GM10847 (cell line): ENCODE results near the gene NFILZ.

Experiments
- POLR2A ChIP-seq: IDR thresholded peaks from 2 replicates; pipeline ENCODE4 v1.6.1; 2011; ENCODE audit not compliant: insufficient read length; ENCODE audit errors: extremely low read depth

Gene NFILZ

GRCh38 chr19:8609279-8610040 lies 21.0 kb upstream of the NFILZ start:
- TF ChIP-seq POLR2A: no peak

DNA sequence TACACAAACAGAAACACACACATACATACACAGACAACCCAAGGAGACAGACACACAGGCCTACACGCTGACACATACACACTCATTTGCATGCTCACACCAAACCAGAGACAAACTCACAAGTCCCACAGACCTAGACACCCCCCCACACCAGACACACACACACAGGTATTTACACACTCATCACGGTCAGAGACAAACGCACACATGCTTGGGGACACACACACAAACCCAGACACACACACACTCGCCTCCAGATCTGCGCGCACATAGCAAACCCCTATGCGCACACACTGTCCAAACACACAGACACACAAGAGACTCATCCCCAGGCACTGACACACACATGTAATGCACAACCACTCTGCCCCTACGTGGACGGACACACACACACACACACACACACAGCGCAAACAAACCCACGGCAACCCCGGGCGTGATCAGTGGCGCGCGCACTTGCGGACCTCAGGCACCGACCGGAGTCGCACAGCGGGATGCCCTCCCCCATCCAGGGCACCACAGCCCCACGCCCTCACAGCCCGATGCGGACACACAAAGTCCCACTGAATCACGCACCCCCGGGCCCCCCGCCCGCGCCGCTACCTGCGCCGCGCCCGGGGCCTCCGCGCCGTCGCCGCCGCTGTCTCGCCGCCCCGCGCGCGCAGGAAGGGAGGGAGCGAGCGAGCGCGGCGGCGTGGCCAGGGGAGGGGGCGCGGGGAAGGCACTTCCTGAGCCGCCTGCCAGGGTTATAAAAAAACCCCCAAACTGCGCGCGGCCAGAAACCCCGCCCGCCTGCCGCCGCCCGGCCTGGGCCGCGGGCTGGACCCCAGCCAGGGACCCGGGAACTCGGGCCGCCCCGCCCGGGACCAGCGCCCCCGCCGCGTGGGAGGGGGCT lies 20.1 kb upstream of the NFILZ start, which contains the start of gene ADAMTS10:
ADAMTS10 (minus strand) TSS at position 675 of the 895 bp plus-strand sequence. CDS start 5,005 bp downstream, outside the sequence.
- TF ChIP-seq POLR2A: no peak

DNA sequence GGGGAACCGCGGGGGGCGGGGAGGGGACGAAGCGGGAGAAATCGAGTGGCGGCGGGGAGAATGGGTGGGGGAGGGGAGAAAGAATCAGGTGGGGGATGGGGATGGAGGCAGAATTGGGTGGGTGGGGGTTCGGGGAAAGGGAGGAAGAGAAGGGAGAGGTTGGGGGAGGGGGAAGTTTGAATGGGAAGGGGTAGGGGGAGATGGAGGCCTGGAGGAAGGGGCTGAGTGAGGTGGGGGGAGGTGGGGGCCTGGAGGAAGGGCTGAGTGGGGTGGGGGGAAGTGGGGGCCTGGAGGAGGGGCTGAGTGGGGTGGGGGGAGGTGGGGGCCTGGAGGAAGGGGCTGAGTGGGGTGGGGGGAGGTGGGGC lies 19.5 kb upstream of the NFILZ start:
- TF ChIP-seq POLR2A: no peak

- no peak for TF ChIP-seq POLR2A
These were observed 19.0 kb upstream of the NFILZ start for GRCh38 chr19:8611391-8611876.

DNA sequence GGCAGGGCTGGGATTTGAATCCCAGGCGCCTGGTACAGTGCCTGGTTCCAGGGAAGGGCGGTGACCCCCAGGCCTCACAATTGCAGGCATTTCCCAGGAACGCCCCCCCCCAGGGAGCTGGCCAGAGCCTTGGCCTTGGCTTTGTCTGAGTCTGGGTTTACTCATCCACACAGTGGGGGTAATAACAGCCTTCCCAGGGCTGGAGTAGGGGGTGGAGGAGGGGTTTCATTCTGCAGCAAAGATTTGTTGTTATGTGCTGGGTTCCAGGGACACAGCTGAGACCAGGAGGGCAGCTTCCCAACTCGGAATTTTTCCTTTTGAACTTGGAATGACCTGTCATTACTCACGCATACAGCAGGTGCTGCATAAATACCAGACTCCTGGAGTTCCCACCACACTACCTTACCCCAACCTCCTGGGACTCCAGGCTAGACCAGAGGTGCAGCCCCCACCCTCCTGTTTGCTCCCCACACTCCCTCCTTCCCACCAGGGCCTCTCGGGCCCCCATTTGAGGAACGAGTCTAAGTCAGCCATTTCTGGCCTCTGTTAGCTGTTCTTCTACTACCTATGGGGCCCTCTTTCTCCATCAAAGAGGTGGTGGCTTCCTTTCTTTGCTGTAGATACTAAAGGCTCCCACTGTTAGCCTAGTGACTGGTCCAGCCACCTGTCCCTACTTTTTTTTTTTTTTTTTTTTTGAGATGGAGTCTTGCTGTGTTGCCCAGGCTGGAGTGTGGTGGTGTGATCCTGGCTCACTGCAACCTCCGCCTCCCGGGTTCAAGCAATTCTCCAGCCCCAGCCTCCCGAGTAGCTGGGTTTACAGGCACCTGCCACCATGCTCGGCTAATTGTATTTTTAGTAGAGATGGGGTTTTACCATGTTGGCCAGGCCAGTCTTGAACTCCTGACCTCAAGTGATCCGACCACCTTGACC lies 18.3 kb upstream of the NFILZ start:
- no peak for TF ChIP-seq POLR2A

DNA sequence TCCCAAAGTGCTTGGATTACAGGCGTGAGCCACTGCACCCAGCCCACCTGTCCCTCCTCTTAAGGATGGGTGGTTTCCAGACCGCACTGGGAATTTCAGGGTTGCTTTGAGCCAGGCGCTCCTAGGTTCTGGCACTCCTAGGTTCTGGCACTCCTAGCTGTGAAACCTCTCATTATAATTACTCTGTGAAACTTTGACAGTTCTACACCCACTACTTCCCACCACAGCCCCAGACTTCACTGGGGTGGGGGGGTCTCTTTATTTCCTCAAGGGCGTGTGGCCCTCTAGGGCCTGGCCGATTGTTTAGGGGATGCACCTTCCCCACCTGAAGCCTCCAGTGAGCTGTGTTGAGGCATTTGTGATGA lies 17.6 kb upstream of the NFILZ start:
- TF ChIP-seq POLR2A: no peak

DNA sequence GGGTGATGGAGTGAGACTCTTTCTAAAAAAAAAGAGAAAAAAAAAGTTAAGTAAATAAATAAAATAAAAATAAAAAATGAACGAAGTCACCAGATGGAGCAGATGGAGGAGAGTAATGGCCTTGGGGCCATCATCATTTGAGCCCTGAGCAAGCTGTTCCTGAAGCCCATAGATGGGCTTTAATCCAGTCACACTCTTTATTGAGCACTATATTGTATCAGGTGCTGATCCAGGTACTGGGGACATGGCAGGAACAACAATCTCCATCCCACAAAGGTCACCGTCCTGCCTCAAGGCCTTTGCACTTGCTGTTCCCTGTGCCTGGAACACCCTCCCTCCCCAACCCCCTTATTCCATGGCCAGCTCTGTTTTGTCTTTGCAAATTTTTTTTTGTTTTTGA lies 16.0 kb upstream of the NFILZ start:
- no peak for TF ChIP-seq POLR2A

DNA sequence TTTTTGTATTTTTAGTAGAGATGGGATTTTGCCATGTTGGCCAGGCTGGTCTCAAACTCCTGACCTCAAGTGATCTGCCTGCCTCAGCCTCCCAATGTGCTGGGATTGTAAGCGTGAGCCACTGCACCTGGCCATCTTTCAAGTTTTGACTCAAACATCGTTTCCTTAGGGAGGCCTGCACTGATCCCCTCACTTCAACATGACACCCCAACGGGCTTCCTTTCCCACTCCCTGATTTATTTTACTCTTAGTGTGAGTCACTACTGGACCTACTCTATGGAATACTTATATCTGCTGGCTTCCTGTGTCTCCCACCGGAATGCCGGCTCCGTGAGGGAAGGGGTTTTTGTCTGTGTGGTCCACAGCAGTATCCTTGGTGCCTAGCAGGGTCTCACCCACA lies 15.4 kb upstream of the NFILZ start:
- no peak for TF ChIP-seq POLR2A

GRCh38 chr19:8615813-8616596 lies 14.4 kb upstream of the NFILZ start:
- no peak for TF ChIP-seq POLR2A

DNA sequence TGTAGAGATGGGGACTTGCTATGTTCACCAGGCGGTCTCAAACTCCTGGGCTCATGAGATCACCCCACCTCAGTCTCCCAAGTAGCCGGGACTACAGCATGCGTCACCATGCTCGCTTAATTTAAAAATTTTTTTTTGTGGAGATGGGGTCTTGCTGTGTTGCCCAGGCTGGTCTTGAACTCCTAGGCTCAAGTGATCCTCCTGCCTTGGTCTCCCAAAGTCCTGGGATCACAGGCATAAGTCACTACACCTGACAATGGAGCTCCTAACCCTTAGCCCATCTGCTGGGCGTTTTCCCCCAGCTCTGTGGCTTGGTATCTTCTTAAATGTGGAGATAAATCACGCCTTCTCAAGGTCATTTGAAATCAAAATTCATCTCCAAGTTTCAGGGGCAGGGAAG lies 13.6 kb upstream of the NFILZ start:
- TF ChIP-seq POLR2A: no peak

GRCh38 chr19:8617984-8618383 lies 12.4 kb upstream of the NFILZ start:
- no peak for TF ChIP-seq POLR2A

DNA sequence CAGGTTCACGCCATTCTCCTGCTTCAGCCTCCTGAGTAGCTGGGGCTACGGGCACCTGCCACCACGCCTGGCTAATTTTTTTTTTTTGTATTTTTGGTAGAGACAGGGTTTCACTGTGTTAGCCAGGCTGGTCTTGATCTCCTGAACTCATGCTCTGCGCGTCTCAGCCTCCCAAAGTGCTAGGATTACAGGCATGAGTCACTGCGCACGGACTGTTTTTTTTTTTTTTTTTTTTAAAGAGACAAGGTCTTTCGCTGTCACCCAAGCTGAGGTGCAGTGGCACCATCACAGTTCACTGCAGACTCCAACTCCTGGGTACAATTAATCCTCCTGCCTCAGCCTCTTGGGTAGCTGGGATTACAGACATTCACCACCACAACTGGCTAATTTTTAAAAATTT lies 11.7 kb upstream of the NFILZ start:
- no peak for TF ChIP-seq POLR2A

- no peak for TF ChIP-seq POLR2A
These were observed 3.6 kb upstream of the NFILZ start for GRCh38 chr19:8626842-8627241.

DNA sequence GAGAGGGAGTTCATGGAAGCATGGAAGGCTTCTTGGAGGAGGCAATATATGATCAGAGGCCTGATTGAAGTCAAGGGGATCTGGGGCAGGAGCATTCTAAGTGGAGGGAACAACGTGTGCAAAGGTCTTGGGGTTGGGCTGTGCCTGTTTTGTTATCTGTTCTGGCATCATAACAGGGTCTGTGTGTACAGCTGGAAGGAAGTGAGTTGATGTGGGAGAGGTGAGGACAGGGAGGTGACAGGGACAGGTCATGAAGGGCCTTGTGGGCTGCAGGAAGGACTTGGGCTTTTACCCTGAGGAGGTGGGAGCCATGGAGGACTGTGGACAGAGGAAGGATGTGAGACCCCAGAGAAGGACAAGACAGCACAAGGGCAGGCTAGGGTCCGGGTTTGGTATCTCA lies 1.2 kb upstream of the NFILZ start:
- TF ChIP-seq POLR2A: no peak
